ENCODE results near the gene VAMP7.
"Not testable (repeated sequence)": the region's sequence is repeated elsewhere in the genome, so short reads cannot be mapped to it uniquely, and the experiment has no call there.

The VAMP7 gene

DNA sequence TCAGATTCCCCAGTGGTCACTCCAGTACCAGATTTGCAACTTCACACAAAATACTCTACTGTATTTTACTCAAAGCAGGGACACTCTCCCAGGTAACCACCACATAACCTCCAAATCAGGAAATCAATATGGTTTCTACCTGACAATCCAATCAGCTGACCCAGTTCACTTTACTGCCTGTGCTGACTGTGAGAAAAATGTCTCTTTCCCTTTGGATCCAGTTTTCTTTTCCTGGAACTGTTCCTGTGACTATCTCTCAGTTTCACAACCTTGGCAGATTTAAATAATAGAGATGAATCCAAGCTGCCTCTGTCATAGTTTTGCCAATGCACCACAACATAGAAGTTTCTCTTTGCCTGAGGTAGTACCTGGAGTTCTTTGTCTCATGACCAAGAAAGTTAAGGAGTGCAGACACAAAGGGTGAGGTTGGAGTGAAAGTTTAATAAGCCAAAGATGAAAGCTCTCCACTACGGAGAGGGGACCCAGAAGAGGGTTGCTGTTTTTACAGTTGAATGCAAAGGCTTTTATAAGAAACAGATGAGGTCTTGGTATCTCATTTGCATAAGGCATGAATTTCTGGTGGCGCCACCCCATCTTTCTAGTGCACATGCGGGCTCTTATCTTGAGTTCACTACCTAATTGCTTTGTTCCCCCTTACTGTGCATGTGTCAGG, 86.6 kb downstream of the VAMP7 start:
- no peak overlapping the region for H3K27ac ChIP-seq (ENCODE audit: low read length, poor library complexity, severe bottlenecking)
- H3K4me3 ChIP-seq (ENCODE audit: insufficient read depth in 1 of 2, low read depth in 1 of 2, low read length in 2 of 2) = no peak overlapping the region
- no peak overlapping the region for H3K14ac ChIP-seq (ENCODE audit: low read length in 2 of 2)
- H3K23ac ChIP-seq (ENCODE audit: low read length in 2 of 2) = no peak overlapping the region
- 73% methylated on average over 3 of the region's 3 CpGs for WGBS
- no peak overlapping the region for H2BK15ac ChIP-seq (ENCODE audit: low read depth, poor library complexity, severe bottlenecking)
- H4K8ac ChIP-seq (ENCODE audit: low read length) = no peak overlapping the region
- no peak overlapping the region for H2BK5ac ChIP-seq (ENCODE audit: low read depth, low read length, poor library complexity, severe bottlenecking)
- H2AK5ac ChIP-seq (ENCODE audit: low read length, severe bottlenecking) = no peak overlapping the region
- H2AFZ ChIP-seq (ENCODE audit: low read depth, low read length) = no peak overlapping the region
- no peaks in the 10 kb centered on the region for H3K4me1 ChIP-seq (ENCODE audit: control insufficient read depth, insufficient read depth, low read depth, low read length)
- H3K4me2 ChIP-seq (ENCODE audit: low read length, poor library complexity, severe bottlenecking) = no peak overlapping the region
- no peak overlapping the region for H2BK12ac ChIP-seq (ENCODE audit: low read length in 2 of 2)
- no peaks in the 10 kb centered on the region for H3K36me3 ChIP-seq (ENCODE audit: control insufficient read depth in 1 of 2, insufficient read depth in 2 of 2, low read depth in 1 of 2, low read length in 2 of 2)
- peaks cover 17% of the 10 kb centered on the region for H3K9me3 ChIP-seq (ENCODE audit: control insufficient read depth, low read length)
- no peak overlapping the region for H3K9ac ChIP-seq (ENCODE audit: low read length)
- DNase-seq = no peak
- H3K27me3 ChIP-seq (ENCODE audit: control insufficient read depth in 1 of 2, insufficient read depth in 1 of 2, low read length in 2 of 2) = no peaks in the 10 kb centered on the region
- H3K79me1 ChIP-seq (replicated peaks; ENCODE audit: low read length, poor library complexity, severe bottlenecking) = no peaks in the 10 kb centered on the region
- no peak overlapping the region for H2BK120ac ChIP-seq (ENCODE audit: low read depth, low read length)
- no peak overlapping the region for H3K18ac ChIP-seq (ENCODE audit: low read depth in 1 of 2, low read length in 2 of 2)
- H4K91ac ChIP-seq (ENCODE audit: low read length) = no peak overlapping the region
- H3K4ac ChIP-seq (ENCODE audit: low read depth in 1 of 2, low read length in 2 of 2) = no peak overlapping the region

DNA sequence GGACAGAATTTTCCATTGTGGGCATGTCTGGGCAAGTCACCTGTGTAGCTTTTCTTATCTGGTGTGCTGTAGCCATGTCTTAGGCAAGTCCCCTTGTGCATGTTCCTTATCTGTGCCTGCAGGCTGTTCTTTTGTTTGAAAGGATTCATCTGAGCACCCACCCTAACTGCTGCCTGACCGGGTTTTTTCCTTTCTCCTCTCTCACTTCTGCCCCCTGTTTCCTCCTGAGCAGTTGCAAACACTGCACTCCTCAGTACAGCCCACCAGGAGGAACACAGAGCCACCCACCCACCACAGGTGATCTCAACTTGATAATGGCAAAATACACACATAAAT, 87.1 kb downstream of the VAMP7 start:
- no peak overlapping the region for H3K14ac ChIP-seq (ENCODE audit: low read length in 2 of 2)
- H3K27ac ChIP-seq (ENCODE audit: low read length, poor library complexity, severe bottlenecking) = no peak overlapping the region
- no peak overlapping the region for H3K4me2 ChIP-seq (ENCODE audit: low read length, poor library complexity, severe bottlenecking)
- H2AK5ac ChIP-seq (ENCODE audit: low read length, severe bottlenecking) = no peak overlapping the region
- H3K36me3 ChIP-seq (ENCODE audit: control insufficient read depth in 1 of 2, insufficient read depth in 2 of 2, low read depth in 1 of 2, low read length in 2 of 2) = no peaks in the 10 kb centered on the region
- WGBS = 51% methylated on average over 1 of the region's 1 CpG
- no peaks in the 10 kb centered on the region for H3K4me1 ChIP-seq (ENCODE audit: control insufficient read depth, insufficient read depth, low read depth, low read length)
- H3K4me3 ChIP-seq (ENCODE audit: insufficient read depth in 1 of 2, low read depth in 1 of 2, low read length in 2 of 2) = no peak overlapping the region
- no peak overlapping the region for H3K18ac ChIP-seq (ENCODE audit: low read depth in 1 of 2, low read length in 2 of 2)
- no peak overlapping the region for H2BK120ac ChIP-seq (ENCODE audit: low read depth, low read length)
- no peak overlapping the region for H3K9ac ChIP-seq (ENCODE audit: low read length)
- H2BK5ac ChIP-seq (ENCODE audit: low read depth, low read length, poor library complexity, severe bottlenecking) = no peak overlapping the region
- no peak overlapping the region for H3K4ac ChIP-seq (ENCODE audit: low read depth in 1 of 2, low read length in 2 of 2)
- no peak overlapping the region for H4K8ac ChIP-seq (ENCODE audit: low read length)
- no peak overlapping the region for H2AFZ ChIP-seq (ENCODE audit: low read depth, low read length)
- peaks cover 12% of the 10 kb centered on the region for H3K9me3 ChIP-seq (ENCODE audit: control insufficient read depth, low read length)
- no peak overlapping the region for H3K23ac ChIP-seq (ENCODE audit: low read length in 2 of 2)
- DNase-seq = no peak
- no peak overlapping the region for H2BK15ac ChIP-seq (ENCODE audit: low read depth, poor library complexity, severe bottlenecking)
- H4K91ac ChIP-seq (ENCODE audit: low read length) = no peak overlapping the region
- H3K79me1 ChIP-seq (replicated peaks; ENCODE audit: low read length, poor library complexity, severe bottlenecking) = no peaks in the 10 kb centered on the region
- no peaks in the 10 kb centered on the region for H3K27me3 ChIP-seq (ENCODE audit: control insufficient read depth in 1 of 2, insufficient read depth in 1 of 2, low read length in 2 of 2)
- no peak overlapping the region for H2BK12ac ChIP-seq (ENCODE audit: low read length in 2 of 2)

GRCh38 chrX:155968791-155969190, 87.6 kb downstream of the VAMP7 start:
- Histone ChIP-seq H3K79me1 (replicated peaks; ENCODE audit: low read length, poor library complexity, severe bottlenecking) (no peaks in the 10 kb centered on the region), H3K36me3 (ENCODE audit: control insufficient read depth in 1 of 2, insufficient read depth in 2 of 2, low read depth in 1 of 2, low read length in 2 of 2) (no peaks in the 10 kb centered on the region), H4K91ac (ENCODE audit: low read length) (no peak overlapping the region), H3K9me3 (ENCODE audit: control insufficient read depth, low read length) (peaks cover 10% of the 10 kb centered on the region), H3K4me1 (ENCODE audit: control insufficient read depth, insufficient read depth, low read depth, low read length) (no peaks in the 10 kb centered on the region), H3K18ac (ENCODE audit: low read depth in 1 of 2, low read length in 2 of 2) (no peak overlapping the region), H2BK120ac (ENCODE audit: low read depth, low read length) (no peak overlapping the region), H2BK12ac (ENCODE audit: low read length in 2 of 2) (no peak overlapping the region), H2BK5ac (ENCODE audit: low read depth, low read length, poor library complexity, severe bottlenecking) (no peak overlapping the region), H3K27me3 (ENCODE audit: control insufficient read depth in 1 of 2, insufficient read depth in 1 of 2, low read length in 2 of 2) (no peaks in the 10 kb centered on the region), H3K4me3 (ENCODE audit: insufficient read depth in 1 of 2, low read depth in 1 of 2, low read length in 2 of 2) (no peak overlapping the region), H3K23ac (ENCODE audit: low read length in 2 of 2) (no peak overlapping the region), H3K14ac (ENCODE audit: low read length in 2 of 2) (no peak overlapping the region), H3K4ac (ENCODE audit: low read depth in 1 of 2, low read length in 2 of 2) (no peak overlapping the region), H2BK15ac (ENCODE audit: low read depth, poor library complexity, severe bottlenecking) (no peak overlapping the region), H3K9ac (ENCODE audit: low read length) (no peak overlapping the region), H3K27ac (ENCODE audit: low read length, poor library complexity, severe bottlenecking) (no peak overlapping the region), H4K8ac (ENCODE audit: low read length) (no peak overlapping the region), H3K4me2 (ENCODE audit: low read length, poor library complexity, severe bottlenecking) (no peak overlapping the region), H2AK5ac (ENCODE audit: low read length, severe bottlenecking) (no peak overlapping the region), H2AFZ (ENCODE audit: low read depth, low read length) (no peak overlapping the region)
- no peak for DNase-seq
- WGBS = 78% methylated on average over 3 of the region's 5 CpGs

DNA sequence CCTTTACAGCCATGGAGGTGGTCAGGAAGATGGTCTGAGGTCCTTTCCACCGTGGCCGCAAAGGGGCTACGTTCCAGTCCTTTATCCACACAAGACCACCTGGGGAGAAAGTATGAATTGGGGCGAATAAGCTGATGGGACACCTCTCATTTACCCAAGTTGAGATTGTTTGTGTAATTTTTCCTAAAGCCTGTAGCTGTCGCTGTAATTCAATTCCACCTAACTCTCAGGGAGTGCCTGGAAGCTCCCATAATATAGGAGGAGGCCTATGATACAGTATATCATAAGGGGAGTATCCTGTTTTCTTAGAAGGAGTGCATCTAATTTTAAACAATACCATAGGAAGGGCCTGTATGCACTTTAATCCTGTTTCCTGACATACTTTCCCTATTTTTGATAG, 90.5 kb downstream of the VAMP7 start:
- not testable (repeated sequence) for H3K27ac ChIP-seq (ENCODE audit: low read length, poor library complexity, severe bottlenecking); H3K4me2 ChIP-seq (ENCODE audit: low read length, poor library complexity, severe bottlenecking); H3K79me1 ChIP-seq (replicated peaks; ENCODE audit: low read length, poor library complexity, severe bottlenecking); H2AK5ac ChIP-seq (ENCODE audit: low read length, severe bottlenecking); H3K4me1 ChIP-seq (ENCODE audit: control insufficient read depth, insufficient read depth, low read depth, low read length); H2BK5ac ChIP-seq (ENCODE audit: low read depth, low read length, poor library complexity, severe bottlenecking); H3K27me3 ChIP-seq (ENCODE audit: control insufficient read depth in 1 of 2, insufficient read depth in 1 of 2, low read length in 2 of 2); H3K18ac ChIP-seq (ENCODE audit: low read depth in 1 of 2, low read length in 2 of 2); H3K4ac ChIP-seq (ENCODE audit: low read depth in 1 of 2, low read length in 2 of 2); H3K36me3 ChIP-seq (ENCODE audit: control insufficient read depth in 1 of 2, insufficient read depth in 2 of 2, low read depth in 1 of 2, low read length in 2 of 2); H2BK12ac ChIP-seq (ENCODE audit: low read length in 2 of 2); H3K14ac ChIP-seq (ENCODE audit: low read length in 2 of 2); H4K8ac ChIP-seq (ENCODE audit: low read length); H3K9me3 ChIP-seq (ENCODE audit: control insufficient read depth, low read length); DNase-seq; H3K4me3 ChIP-seq (ENCODE audit: insufficient read depth in 1 of 2, low read depth in 1 of 2, low read length in 2 of 2); H2BK120ac ChIP-seq (ENCODE audit: low read depth, low read length); H3K23ac ChIP-seq (ENCODE audit: low read length in 2 of 2); H4K91ac ChIP-seq (ENCODE audit: low read length); H2AFZ ChIP-seq (ENCODE audit: low read depth, low read length); H2BK15ac ChIP-seq (ENCODE audit: low read depth, poor library complexity, severe bottlenecking); H3K9ac ChIP-seq (ENCODE audit: low read length)
- WGBS = 91% methylated on average over 3 of the region's 5 CpGs
